Lung (tissue), 12 donors: ENCODE data around the gene KIAA0825. TPM values are rescaled to one million over a fixed set of nuclear protein-coding genes. Genes with fewer than 3 reads are reported as not detected.

Source experiments
- ATAC-seq: fragments of 200-7000 bp; cut with Tn5 transposase; one replicate; pipeline ENCODE4 v1.9.1; 2020; ENCODE audit warnings: moderate number of reproducible peaks; ENCODE audit not compliant: insufficient read depth, low FRiP score
- DNase-seq, 3 donors: peaks; one replicate each; pipeline ENCODE4 v3.0.0-alpha.2; 2013 to 2017
- H3K27ac ChIP-seq, 2 donors: one replicate each; pipeline ENCODE4 v1.5.1; 2013; ENCODE audit warnings: mild to moderate bottlenecking in 2 of 2, moderate library complexity in 2 of 2, control low read depth in 1 of 2, inconsistent platforms in 1 of 2, low read depth in 1 of 2, low read length in 1 of 2
- H3K27me3 ChIP-seq, 3 donors: one replicate each; pipeline ENCODE4 v1.5.1; 2013; ENCODE audit warnings: low read length in 2 of 3; ENCODE audit not compliant: control insufficient read depth in 3 of 3, insufficient read depth in 3 of 3
- H3K36me3 ChIP-seq, 4 donors: one replicate each; pipeline ENCODE4 v1.5.1; 2013; ENCODE audit warnings: low read length in 4 of 4, mild to moderate bottlenecking in 1 of 4, moderate library complexity in 1 of 4; ENCODE audit not compliant: control insufficient read depth in 4 of 4, insufficient read depth in 4 of 4
- H3K4me1 ChIP-seq, 5 donors: one replicate each; pipeline ENCODE4 v1.5.1; 2013; ENCODE audit warnings: low read length in 5 of 5, mild to moderate bottlenecking in 2 of 5, moderate library complexity in 1 of 5; ENCODE audit not compliant: control insufficient read depth in 5 of 5, insufficient read depth in 5 of 5
- H3K4me3 ChIP-seq: one replicate; pipeline ENCODE4 v1.5.1; 2013; ENCODE audit warnings: mild to moderate bottlenecking, control low read depth, moderate library complexity
- H3K9ac ChIP-seq, 2 donors: one replicate each; pipeline ENCODE4 v1.5.1; 2013; ENCODE audit warnings: low read length in 2 of 2, control low read depth in 1 of 2; ENCODE audit not compliant: insufficient read depth in 1 of 2
- H3K9me3 ChIP-seq, 4 donors: one replicate each; pipeline ENCODE4 v1.5.1; 2013; ENCODE audit warnings: low read length in 3 of 4, mild to moderate bottlenecking in 1 of 4, moderate library complexity in 1 of 4; ENCODE audit not compliant: control insufficient read depth in 4 of 4, insufficient read depth in 3 of 4
- CTCF ChIP-seq: IDR thresholded peaks from 2 replicates; pipeline ENCODE4 v1.5.1; 2012; ENCODE audit warnings: mild to moderate bottlenecking; ENCODE audit errors: control extremely low read depth, extremely low read depth
- WGBS, 2 donors: extraction: QIAGEN DNeasy Blood & Tissue Kit; methylation state at CpG; one replicate each; pipeline ENCODE4 v1.1.7; 2013; 5-methylcytosine and 5-hydroxymethylcytosine counted together
- polyA plus RNA-seq, 2 donors: library from polyadenylated mRNA; stranded (reverse); fragments of 200-250 nt; gene quantifications; one replicate each; pipeline ENCODE4 v1.2.1, GENCODE V29; 2013
- total RNA-seq, 2 donors: library from RNA; depleted of rRNA in 1 of 2; stranded (reverse); fragments of >200 nt in 1 of 2; gene quantifications; one replicate each; pipeline ENCODE4 v1.2.1, GENCODE V29; 2014 to 2021
- donor health status: control.
- donor health status: control.
- donor health status: Bipolar disorder and iron deficiency.
- donor health status: healthy.
- donor health status: DM: yes; HTN: yes; CAD: no.

KIAA0825 gene
- total and polyA plus RNA-seq, 4 donors = 0.79 to 20.2 (median 3.6) TPM

GRCh38 chr5:94540856-94541494, 77.4 kb downstream of the KIAA0825 start:
- Histone ChIP-seq H3K9ac (no peak overlapping the region), H3K4me3 (no peak overlapping the region), H3K36me3 (peaks cover 0 to 5% (median under 1%) of the 10 kb centered on the region in 4 donors), H3K9me3 (peaks cover 0 to 7% (median under 1%) of the 10 kb centered on the region in 4 donors), H3K27me3 (no peaks in the 10 kb centered on the region), H3K27ac (no peak overlapping the region), H3K4me1 (peaks cover 0 to 5% (median 0%) of the 10 kb centered on the region in 5 donors)
- TF ChIP-seq CTCF = no peak
- ATAC-seq = no peak
- WGBS, 2 donors = 96% methylated on average over 6 of the region's 6 CpGs
- DNase-seq = no peak

- no peak for TF ChIP-seq CTCF
- Histone ChIP-seq H3K4me3 (no peak overlapping the region), H3K4me1 (no peaks in the 10 kb centered on the region), H3K9ac (no peak overlapping the region), H3K27me3 (no peaks in the 10 kb centered on the region), H3K9me3 (peaks cover 0 to 7% (median 0%) of the 10 kb centered on the region in 4 donors), H3K27ac (no peak overlapping the region), H3K36me3 (peaks cover 0 to 5% (median 0%) of the 10 kb centered on the region in 4 donors)
- DNase-seq (no peak), ATAC-seq (no peak)
- 66 to 85% methylated on average over 3 of the region's 3 CpGs for WGBS, 2 donors
Measured at GRCh38 chr5:94538260-94538659, 80.1 kb downstream of the KIAA0825 start.

GRCh38 chr5:94526706-94527105, 91.7 kb downstream of the KIAA0825 start:
- Histone ChIP-seq H3K36me3 (no peaks in the 10 kb centered on the region), H3K27me3 (no peaks in the 10 kb centered on the region), H3K9ac (no peak overlapping the region), H3K4me3 (no peak overlapping the region), H3K4me1 (peaks cover 0 to 3% (median 0%) of the 10 kb centered on the region in 5 donors), H3K9me3 (no peaks in the 10 kb centered on the region), H3K27ac (no peak overlapping the region)
- TF ChIP-seq CTCF = no peak
- ATAC-seq = no peak
- DNase-seq = no peak
- WGBS, 2 donors = 79 to 85% methylated on average over 2 of the region's 2 CpGs
